ENCODE data around the gene TMEM30B.

Gene TMEM30B

DNA sequence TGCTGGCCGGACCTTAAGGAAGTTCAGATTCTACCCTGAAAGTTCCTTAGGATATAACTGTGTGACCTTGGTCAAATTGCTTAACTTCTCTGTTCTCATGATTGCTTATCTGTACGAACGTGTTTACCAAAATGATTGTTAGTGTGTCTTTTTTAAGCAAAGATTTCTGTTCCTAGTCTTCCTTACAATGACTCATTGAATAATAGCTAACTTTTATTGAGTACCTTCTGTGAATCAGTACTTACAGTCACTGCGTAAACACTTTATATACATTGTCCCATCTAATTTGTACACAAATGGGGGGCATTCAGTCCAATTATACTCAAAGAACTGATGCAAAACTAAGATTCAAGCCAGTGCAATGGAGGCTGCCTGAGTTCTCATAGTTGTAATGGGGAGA, 4.2 kb upstream of the TMEM30B start:
- Histone ChIP-seq H3K79me2 (no peaks in the 10 kb centered on the region), H3K36me3 (ENCODE audit: control insufficient read depth, insufficient read depth, low read length) (no peaks in the 10 kb centered on the region), H3K27me3 (ENCODE audit: control insufficient read depth, insufficient read depth, low read length) (no peaks in the 10 kb centered on the region), H2AFZ (peak overlapping the region; percentile 18), H3K9ac (no peak overlapping the region), H3K27ac (peak overlapping the region; percentile 26), H3K4me3 (ENCODE audit: low read depth, low read length) (no peak overlapping the region), H3K4me1 (peaks cover 7% of the 10 kb centered on the region), H3K9me3 (ENCODE audit: control insufficient read depth, low read length) (no peaks in the 10 kb centered on the region), H3K4me2 (ENCODE audit: low read length) (no peak overlapping the region)
- TF ChIP-seq, protein P1, sequence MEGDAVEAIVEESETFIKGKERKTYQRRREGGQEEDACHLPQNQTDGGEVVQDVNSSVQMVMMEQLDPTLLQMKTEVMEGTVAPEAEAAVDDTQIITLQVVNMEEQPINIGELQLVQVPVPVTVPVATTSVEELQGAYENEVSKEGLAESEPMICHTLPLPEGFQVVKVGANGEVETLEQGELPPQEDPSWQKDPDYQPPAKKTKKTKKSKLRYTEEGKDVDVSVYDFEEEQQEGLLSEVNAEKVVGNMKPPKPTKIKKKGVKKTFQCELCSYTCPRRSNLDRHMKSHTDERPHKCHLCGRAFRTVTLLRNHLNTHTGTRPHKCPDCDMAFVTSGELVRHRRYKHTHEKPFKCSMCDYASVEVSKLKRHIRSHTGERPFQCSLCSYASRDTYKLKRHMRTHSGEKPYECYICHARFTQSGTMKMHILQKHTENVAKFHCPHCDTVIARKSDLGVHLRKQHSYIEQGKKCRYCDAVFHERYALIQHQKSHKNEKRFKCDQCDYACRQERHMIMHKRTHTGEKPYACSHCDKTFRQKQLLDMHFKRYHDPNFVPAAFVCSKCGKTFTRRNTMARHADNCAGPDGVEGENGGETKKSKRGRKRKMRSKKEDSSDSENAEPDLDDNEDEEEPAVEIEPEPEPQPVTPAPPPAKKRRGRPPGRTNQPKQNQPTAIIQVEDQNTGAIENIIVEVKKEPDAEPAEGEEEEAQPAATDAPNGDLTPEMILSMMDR (IDR thresholded peaks at IDR 0.05) = no peak

DNA sequence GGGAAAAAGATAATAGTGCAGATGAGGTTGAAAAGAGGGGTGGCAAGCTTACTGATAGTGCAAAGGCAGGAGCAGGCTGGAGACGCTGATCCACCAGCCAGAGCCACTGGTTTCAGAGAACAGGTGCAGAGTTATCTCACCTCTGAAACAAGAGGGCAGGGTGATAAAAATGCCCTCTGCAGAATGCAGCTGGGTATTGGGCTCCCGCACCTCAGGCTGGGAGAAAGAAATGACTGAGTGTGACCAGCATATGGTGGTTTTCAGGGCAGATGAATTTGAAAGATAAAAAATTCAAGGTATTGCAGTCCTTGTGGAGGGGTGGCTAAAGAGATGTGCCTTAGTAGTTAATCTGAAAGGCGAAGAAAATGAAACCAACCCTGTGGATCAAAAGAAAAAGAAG, 2.9 kb upstream of the TMEM30B start:
- Histone ChIP-seq H3K4me2 (ENCODE audit: low read length) (peak overlapping the region; percentile 56), H3K27me3 (ENCODE audit: control insufficient read depth, insufficient read depth, low read length) (no peaks in the 10 kb centered on the region), H3K27ac (peak overlapping the region; percentile 98), H3K9ac (no peak overlapping the region), H3K36me3 (ENCODE audit: control insufficient read depth, insufficient read depth, low read length) (no peaks in the 10 kb centered on the region), H3K4me3 (ENCODE audit: low read depth, low read length) (peak overlapping the region; percentile 45), H2AFZ (peak overlapping the region; percentile 43), H3K79me2 (peaks cover 6% of the 10 kb centered on the region), H3K4me1 (peaks cover 7% of the 10 kb centered on the region), H3K9me3 (ENCODE audit: control insufficient read depth, low read length) (no peaks in the 10 kb centered on the region)
- TF ChIP-seq, protein P1 (IDR thresholded peaks at IDR 0.05) = no peak

DNA sequence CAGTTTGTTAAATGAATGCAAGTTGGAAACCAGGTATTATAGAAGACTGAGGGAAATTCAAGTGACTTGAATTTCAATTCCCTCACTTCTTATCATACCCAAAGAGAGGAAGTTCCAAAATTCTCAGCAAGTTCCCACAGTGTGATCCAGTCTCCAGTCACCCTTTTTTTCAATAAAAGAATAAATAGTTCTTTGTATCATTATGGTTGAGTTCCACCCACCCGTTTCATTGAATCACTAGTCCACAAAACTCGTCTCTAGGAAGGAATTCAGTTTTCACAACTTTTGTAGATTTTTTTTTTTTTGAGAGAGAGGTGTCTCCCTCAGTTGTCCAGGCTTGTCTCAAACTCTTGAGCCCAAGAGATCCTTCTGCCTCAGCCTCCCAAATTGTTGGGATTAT, 1.6 kb upstream of the TMEM30B start:
- Histone ChIP-seq H3K4me3 (ENCODE audit: low read depth, low read length) (no peak overlapping the region), H3K9me3 (ENCODE audit: control insufficient read depth, low read length) (no peaks in the 10 kb centered on the region), H3K27me3 (ENCODE audit: control insufficient read depth, insufficient read depth, low read length) (no peaks in the 10 kb centered on the region), H3K36me3 (ENCODE audit: control insufficient read depth, insufficient read depth, low read length) (no peaks in the 10 kb centered on the region), H3K9ac (no peak overlapping the region), H3K79me2 (peaks cover 6% of the 10 kb centered on the region), H3K4me1 (peaks cover 7% of the 10 kb centered on the region), H2AFZ (no peak overlapping the region), H3K4me2 (ENCODE audit: low read length) (no peak overlapping the region), H3K27ac (peak overlapping the region; percentile 98)
- TF ChIP-seq, protein P1 (IDR thresholded peaks at IDR 0.05) = no peak

DNA sequence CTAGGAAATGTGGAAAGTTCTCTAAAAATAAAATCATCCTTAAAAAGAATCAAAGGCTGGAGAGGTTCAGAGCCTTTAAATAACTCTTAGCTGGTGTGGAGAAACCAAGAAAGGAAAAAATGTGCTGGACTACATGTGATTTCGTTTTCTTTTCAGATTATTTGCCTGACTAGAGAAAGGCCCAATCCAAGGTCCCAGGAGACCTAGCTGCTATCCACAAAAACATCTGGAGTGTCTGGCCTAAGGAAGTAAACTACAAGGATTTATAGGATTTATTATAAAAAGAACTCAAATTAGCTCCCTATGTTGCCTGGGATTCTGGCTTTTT, 774 bp upstream of the TMEM30B start:
- peak overlapping the region; percentile 82 for H3K4me3 ChIP-seq (ENCODE audit: low read depth, low read length)
- no peaks in the 10 kb centered on the region for H3K9me3 ChIP-seq (ENCODE audit: control insufficient read depth, low read length)
- H3K27me3 ChIP-seq (ENCODE audit: control insufficient read depth, insufficient read depth, low read length) = no peaks in the 10 kb centered on the region
- H3K79me2 ChIP-seq = peaks cover 7% of the 10 kb centered on the region
- H3K4me2 ChIP-seq (ENCODE audit: low read length) = peak overlapping the region; percentile 96
- H3K36me3 ChIP-seq (ENCODE audit: control insufficient read depth, insufficient read depth, low read length) = no peaks in the 10 kb centered on the region
- H2AFZ ChIP-seq = peak overlapping the region; percentile 91
- H3K4me1 ChIP-seq = peaks cover 7% of the 10 kb centered on the region
- TF ChIP-seq, protein P1 (IDR thresholded peaks at IDR 0.05) = no peak
- H3K9ac ChIP-seq = no peak overlapping the region
- peak overlapping the region; percentile 98 for H3K27ac ChIP-seq

DNA sequence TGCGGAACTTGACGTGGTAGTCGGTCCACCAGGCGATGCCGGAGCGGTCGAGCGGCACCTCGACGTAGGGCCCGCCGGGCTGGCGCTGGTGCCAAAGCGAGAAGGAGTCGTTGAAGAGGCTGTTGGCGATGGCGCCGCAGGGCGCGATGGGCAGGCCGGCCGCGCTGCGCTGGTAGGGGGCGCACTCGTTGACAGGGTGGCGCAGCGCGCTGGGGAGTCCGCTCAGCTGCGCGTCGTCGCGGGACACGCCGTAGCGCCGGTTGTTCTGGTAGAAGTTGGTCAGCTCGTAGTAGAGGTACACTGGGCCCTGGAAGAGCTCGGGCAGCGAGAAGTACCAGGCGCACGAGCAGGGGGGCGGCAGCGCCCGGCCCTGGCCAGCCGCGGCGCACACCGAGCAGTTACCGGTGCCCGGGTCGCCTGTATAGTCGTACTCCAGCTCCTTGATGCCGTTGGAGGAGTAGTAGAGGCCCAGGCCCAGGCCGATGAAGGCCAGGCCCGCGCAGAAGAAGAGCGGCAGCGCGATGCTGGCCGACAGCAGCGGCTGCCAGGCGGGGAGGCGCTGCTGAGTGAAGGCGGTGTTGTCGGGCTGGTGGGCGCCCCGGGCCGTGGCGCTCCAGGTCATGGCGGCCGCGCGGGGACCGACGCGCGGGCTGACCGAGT, 482 bp downstream of the TMEM30B start:
- Histone ChIP-seq H3K79me2 (peaks cover 15% of the 10 kb centered on the region), H2AFZ (peak overlapping the region; percentile 91), H3K4me2 (ENCODE audit: low read length) (peak overlapping the region; percentile 96), H3K36me3 (ENCODE audit: control insufficient read depth, insufficient read depth, low read length) (no peaks in the 10 kb centered on the region), H3K27me3 (ENCODE audit: control insufficient read depth, insufficient read depth, low read length) (no peaks in the 10 kb centered on the region), H3K9ac (peak overlapping the region; percentile 92), H3K27ac (peak overlapping the region; percentile 98), H3K4me1 (peaks cover 7% of the 10 kb centered on the region), H3K9me3 (ENCODE audit: control insufficient read depth, low read length) (no peaks in the 10 kb centered on the region), H3K4me3 (ENCODE audit: low read depth, low read length) (peak overlapping the region; percentile 82)
- TF ChIP-seq, protein P1 (IDR thresholded peaks at IDR 0.05) = peak; percentile 71
